Measurements from ENCODE around the gene BCAT1. TPM values are rescaled to one million over a fixed set of nuclear protein-coding genes. Genes with fewer than 3 reads are reported as not detected.

Gene BCAT1
- total RNA-seq, 1 experiment from 2014 or later: 0.74 TPM

- H3K9ac ChIP-seq (ENCODE audit: low read length): no peak overlapping the region
- no peak overlapping the region for H3K27ac ChIP-seq (ENCODE audit: low read depth, low read length)
- RAD21 ChIA-PET (ENCODE audit: low non-redundant PET in 1 of 2, low total read pairs in 2 of 2, uncharacterized antibody in 2 of 2, unreplicated experiment in 2 of 2): no interaction called here
- no TSS peak for BruUV-seq (replicated peaks)
- no peaks in the 10 kb centered on the region for H3K36me3 ChIP-seq (ENCODE audit: control insufficient read depth in 1 of 2, insufficient read depth in 2 of 2, low read length in 2 of 2)
- TF ChIP-seq, protein P1, sequence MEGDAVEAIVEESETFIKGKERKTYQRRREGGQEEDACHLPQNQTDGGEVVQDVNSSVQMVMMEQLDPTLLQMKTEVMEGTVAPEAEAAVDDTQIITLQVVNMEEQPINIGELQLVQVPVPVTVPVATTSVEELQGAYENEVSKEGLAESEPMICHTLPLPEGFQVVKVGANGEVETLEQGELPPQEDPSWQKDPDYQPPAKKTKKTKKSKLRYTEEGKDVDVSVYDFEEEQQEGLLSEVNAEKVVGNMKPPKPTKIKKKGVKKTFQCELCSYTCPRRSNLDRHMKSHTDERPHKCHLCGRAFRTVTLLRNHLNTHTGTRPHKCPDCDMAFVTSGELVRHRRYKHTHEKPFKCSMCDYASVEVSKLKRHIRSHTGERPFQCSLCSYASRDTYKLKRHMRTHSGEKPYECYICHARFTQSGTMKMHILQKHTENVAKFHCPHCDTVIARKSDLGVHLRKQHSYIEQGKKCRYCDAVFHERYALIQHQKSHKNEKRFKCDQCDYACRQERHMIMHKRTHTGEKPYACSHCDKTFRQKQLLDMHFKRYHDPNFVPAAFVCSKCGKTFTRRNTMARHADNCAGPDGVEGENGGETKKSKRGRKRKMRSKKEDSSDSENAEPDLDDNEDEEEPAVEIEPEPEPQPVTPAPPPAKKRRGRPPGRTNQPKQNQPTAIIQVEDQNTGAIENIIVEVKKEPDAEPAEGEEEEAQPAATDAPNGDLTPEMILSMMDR (IDR thresholded peaks at IDR 0.05 in 2 of 3, conservative IDR thresholded peaks at IDR 0.05 in 1 of 3; ENCODE audit: borderline replicate concordance in 1 of 3, insufficient read depth in 1 of 3, low read depth in 2 of 3, low read length in 2 of 3): no peak
- no peak for TF ChIP-seq SRF (IDR thresholded peaks at IDR 0.05; ENCODE audit: low read depth)
- no peak for TF ChIP-seq SP1 (IDR thresholded peaks at IDR 0.05; ENCODE audit: low read depth)
- ATAC-seq: no peak
- intact Hi-C loops (cut with micrococcal nuclease): no loop called here
- CTCF ChIA-PET: no interaction called here
- peaks cover 0 to 4% of the 10 kb centered on the region in 2 experiments; a peak in 2 of 4 replicates for H3K4me1 ChIP-seq (ENCODE audit: control insufficient read depth in 1 of 2, insufficient read depth in 2 of 2, low read length in 2 of 2)
- no peaks in the 10 kb centered on the region for H3K9me2 ChIP-seq (ENCODE audit: insufficient read depth)
- no peak overlapping the region for H3K4me2 ChIP-seq (ENCODE audit: low read length)
- H3K27me3 ChIP-seq (ENCODE audit: insufficient read depth, low read length): no peaks in the 10 kb centered on the region
- no peaks in the 10 kb centered on the region for H4K20me1 ChIP-seq (ENCODE audit: insufficient read depth)
- no peak overlapping the region for H3K4me3 ChIP-seq (replicated peaks in 1 of 2; ENCODE audit: low read depth in 1 of 2, low read length in 2 of 2)
- no peak overlapping the region for H2AFZ ChIP-seq (ENCODE audit: low read depth, low read length, poor library complexity, severe bottlenecking)
- no peak for DNase-seq (ENCODE audit: low read depth, low spot score)
- POLR2A ChIA-PET: no interaction called here
- H3K9me3 ChIP-seq (ENCODE audit: control insufficient read depth in 1 of 2, insufficient read depth in 1 of 2, low read depth in 1 of 2, low read length in 2 of 2): no peaks in the 10 kb centered on the region
- no peaks in the 10 kb centered on the region for H3K79me2 ChIP-seq (ENCODE audit: insufficient read depth, low read length)
Observed at GRCh38 chr12:24896171-24896570, 52.7 kb downstream of the BCAT1 start.

DNA sequence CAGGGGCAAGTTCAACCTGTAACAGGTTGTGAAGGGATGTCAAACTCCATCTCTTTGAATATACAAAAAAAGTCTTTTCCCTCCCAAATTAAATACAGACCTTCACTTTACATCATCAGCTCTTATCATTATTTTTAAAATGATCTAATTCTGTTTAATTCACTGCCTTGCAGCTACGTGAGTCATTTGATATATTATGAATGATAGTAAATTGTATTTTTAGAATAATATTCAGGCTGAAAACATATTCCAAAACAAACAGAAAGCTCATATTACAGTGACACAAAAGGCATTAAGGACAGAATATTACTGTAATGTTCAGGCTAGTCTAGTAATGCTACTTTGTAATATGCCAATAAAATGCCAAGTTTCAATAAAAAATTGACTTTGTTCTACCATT is 53.3 kb downstream of the BCAT1 start:
- intact Hi-C loops (cut with micrococcal nuclease): no loop called here
- Histone ChIP-seq H3K9me2 (ENCODE audit: insufficient read depth) (no peaks in the 10 kb centered on the region), H3K79me2 (ENCODE audit: insufficient read depth, low read length) (no peaks in the 10 kb centered on the region), H3K9ac (ENCODE audit: low read length) (no peak overlapping the region), H3K4me1 (ENCODE audit: control insufficient read depth in 1 of 2, insufficient read depth in 2 of 2, low read length in 2 of 2) (no peaks in the 10 kb centered on the region), H3K4me2 (ENCODE audit: low read length) (no peak overlapping the region), H3K9me3 (ENCODE audit: control insufficient read depth in 1 of 2, insufficient read depth in 1 of 2, low read depth in 1 of 2, low read length in 2 of 2) (no peaks in the 10 kb centered on the region), H2AFZ (ENCODE audit: low read depth, low read length, poor library complexity, severe bottlenecking) (no peak overlapping the region), H4K20me1 (ENCODE audit: insufficient read depth) (no peaks in the 10 kb centered on the region), H3K4me3 (replicated peaks in 1 of 2; ENCODE audit: low read depth in 1 of 2, low read length in 2 of 2) (no peak overlapping the region), H3K27ac (ENCODE audit: low read depth, low read length) (no peak overlapping the region), H3K27me3 (ENCODE audit: insufficient read depth, low read length) (no peaks in the 10 kb centered on the region), H3K36me3 (ENCODE audit: control insufficient read depth in 1 of 2, insufficient read depth in 2 of 2, low read length in 2 of 2) (no peaks in the 10 kb centered on the region)
- RAD21 ChIA-PET (ENCODE audit: low non-redundant PET in 1 of 2, low total read pairs in 2 of 2, uncharacterized antibody in 2 of 2, unreplicated experiment in 2 of 2): no interaction called here
- no peak for DNase-seq (ENCODE audit: low read depth, low spot score)
- CTCF ChIA-PET: no interaction called here
- no peak for ATAC-seq
- no TSS peak for BruUV-seq (replicated peaks)
- POLR2A ChIA-PET: no interaction called here
- TF ChIP-seq SIN3A (IDR thresholded peaks at IDR 0.05; ENCODE audit: low read depth): no peak
- no peak for TF ChIP-seq SP1 (IDR thresholded peaks at IDR 0.05; ENCODE audit: low read depth)
- no peak for TF ChIP-seq JUND (IDR thresholded peaks at IDR 0.05)
- no peak for TF ChIP-seq TCF7L2 (IDR thresholded peaks at IDR 0.05; ENCODE audit: borderline replicate concordance, extremely low read depth, insufficient read depth, insufficient read length)
- no peak for TF ChIP-seq CBX3 (IDR thresholded peaks at IDR 0.05; ENCODE audit: low read depth)
- no peak for TF ChIP-seq ATF3 (IDR thresholded peaks at IDR 0.05)
- TF ChIP-seq EZH2 (IDR thresholded peaks at IDR 0.05): no peak
- TF ChIP-seq, protein P2, sequence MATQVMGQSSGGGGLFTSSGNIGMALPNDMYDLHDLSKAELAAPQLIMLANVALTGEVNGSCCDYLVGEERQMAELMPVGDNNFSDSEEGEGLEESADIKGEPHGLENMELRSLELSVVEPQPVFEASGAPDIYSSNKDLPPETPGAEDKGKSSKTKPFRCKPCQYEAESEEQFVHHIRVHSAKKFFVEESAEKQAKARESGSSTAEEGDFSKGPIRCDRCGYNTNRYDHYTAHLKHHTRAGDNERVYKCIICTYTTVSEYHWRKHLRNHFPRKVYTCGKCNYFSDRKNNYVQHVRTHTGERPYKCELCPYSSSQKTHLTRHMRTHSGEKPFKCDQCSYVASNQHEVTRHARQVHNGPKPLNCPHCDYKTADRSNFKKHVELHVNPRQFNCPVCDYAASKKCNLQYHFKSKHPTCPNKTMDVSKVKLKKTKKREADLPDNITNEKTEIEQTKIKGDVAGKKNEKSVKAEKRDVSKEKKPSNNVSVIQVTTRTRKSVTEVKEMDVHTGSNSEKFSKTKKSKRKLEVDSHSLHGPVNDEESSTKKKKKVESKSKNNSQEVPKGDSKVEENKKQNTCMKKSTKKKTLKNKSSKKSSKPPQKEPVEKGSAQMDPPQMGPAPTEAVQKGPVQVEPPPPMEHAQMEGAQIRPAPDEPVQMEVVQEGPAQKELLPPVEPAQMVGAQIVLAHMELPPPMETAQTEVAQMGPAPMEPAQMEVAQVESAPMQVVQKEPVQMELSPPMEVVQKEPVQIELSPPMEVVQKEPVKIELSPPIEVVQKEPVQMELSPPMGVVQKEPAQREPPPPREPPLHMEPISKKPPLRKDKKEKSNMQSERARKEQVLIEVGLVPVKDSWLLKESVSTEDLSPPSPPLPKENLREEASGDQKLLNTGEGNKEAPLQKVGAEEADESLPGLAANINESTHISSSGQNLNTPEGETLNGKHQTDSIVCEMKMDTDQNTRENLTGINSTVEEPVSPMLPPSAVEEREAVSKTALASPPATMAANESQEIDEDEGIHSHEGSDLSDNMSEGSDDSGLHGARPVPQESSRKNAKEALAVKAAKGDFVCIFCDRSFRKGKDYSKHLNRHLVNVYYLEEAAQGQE (IDR thresholded peaks at IDR 0.05; ENCODE audit: low read depth): no peak
- TF ChIP-seq POLR2AphosphoS5 (IDR thresholded peaks at IDR 0.05; ENCODE audit: low read depth, low read length): no peak
- no peak for TF ChIP-seq FOSL1 (IDR thresholded peaks at IDR 0.05; ENCODE audit: low read depth)
- TF ChIP-seq ZNF274 (IDR thresholded peaks at IDR 0.05; ENCODE audit: low read depth, low read length): no peak
- no peak for TF ChIP-seq MAX (IDR thresholded peaks at IDR 0.05)
- TF ChIP-seq CEBPB (IDR thresholded peaks at IDR 0.05; ENCODE audit: low read depth): no peak

Data from HCT116 (cell line).